ENCODE results near the gene KLK5. TPM values are rescaled to one million over a fixed set of nuclear protein-coding genes. Genes with fewer than 3 reads are reported as not detected.

The KLK5 gene
- total and polyA plus RNA-seq, 2 of the 13 experiments (the other 11 are each of a cell fraction or from before 2014, with no cell fraction given): not detected

DNA sequence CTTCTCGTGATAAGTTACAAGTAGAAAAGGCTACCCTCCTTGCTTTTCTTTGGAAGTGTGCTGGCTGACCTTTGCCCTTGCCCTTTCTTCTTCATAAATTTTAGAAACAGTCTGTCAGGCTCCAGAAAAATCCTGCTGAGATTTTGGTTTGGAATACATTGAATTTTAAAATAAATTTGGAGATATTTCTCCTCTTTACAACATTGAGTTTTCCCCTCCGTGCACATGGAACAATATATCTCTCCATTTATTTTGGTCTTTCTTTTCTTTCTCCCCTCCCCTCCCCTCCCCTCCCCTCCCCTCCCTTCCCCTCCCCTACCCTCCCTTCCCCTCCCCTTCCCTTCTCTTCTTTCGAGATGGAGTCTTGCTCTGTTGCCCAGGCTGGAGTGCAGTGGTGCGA lies 50.2 kb downstream of the KLK5 start:
- WGBS (ENCODE audit: low lambda C conversion rate): 31% methylated on average over 4 of the region's 4 CpGs
- CTCF ChIA-PET (ENCODE audit: low intra/inter-chr PET ratio, low total read pairs): no interaction called here
- no peak overlapping the region for H2AFZ ChIP-seq (ENCODE audit: low read length)
- ATAC-seq: no peak
- no peaks in the 10 kb centered on the region for H3K9me3 ChIP-seq (ENCODE audit: low read length)
- H3K27ac ChIP-seq (ENCODE audit: extremely low read length, insufficient read depth, low read length): no peak overlapping the region
- H3K4me2 ChIP-seq (ENCODE audit: low read depth, low read length): no peak overlapping the region
- peak; percentile 92 for TF ChIP-seq HNRNPK (IDR thresholded peaks at IDR 0.05; ENCODE audit: low read depth, low read length, poor library complexity, severe bottlenecking)
- TF ChIP-seq, protein P1, sequence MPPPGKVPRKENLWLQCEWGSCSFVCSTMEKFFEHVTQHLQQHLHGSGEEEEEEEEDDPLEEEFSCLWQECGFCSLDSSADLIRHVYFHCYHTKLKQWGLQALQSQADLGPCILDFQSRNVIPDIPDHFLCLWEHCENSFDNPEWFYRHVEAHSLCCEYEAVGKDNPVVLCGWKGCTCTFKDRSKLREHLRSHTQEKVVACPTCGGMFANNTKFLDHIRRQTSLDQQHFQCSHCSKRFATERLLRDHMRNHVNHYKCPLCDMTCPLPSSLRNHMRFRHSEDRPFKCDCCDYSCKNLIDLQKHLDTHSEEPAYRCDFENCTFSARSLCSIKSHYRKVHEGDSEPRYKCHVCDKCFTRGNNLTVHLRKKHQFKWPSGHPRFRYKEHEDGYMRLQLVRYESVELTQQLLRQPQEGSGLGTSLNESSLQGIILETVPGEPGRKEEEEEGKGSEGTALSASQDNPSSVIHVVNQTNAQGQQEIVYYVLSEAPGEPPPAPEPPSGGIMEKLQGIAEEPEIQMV (CRISPR knock-in tag; IDR thresholded peaks at IDR 0.05; ENCODE audit: low read depth): no peak
- peak; percentile 80; the same call in 1 of the 2 replicates for TF ChIP-seq PCBP1 (IDR thresholded peaks at IDR 0.05; ENCODE audit: borderline replicate concordance, low read depth, low read length)
- H3K27me3 ChIP-seq (ENCODE audit: control insufficient read depth in 1 of 2, insufficient read depth in 2 of 2, low read length in 2 of 2): no peaks in the 10 kb centered on the region; a peak in 2 of 5 replicates
- FAIRE-seq: no peak
- H3K4me3 ChIP-seq (replicated peaks in 1 of 3; ENCODE audit: insufficient read depth in 1 of 3, low read depth in 2 of 3, low read length in 3 of 3): no peak overlapping the region
- H4K20me1 ChIP-seq (ENCODE audit: insufficient read depth, low read length): no peaks in the 10 kb centered on the region
- in situ Hi-C loops (cut with HindIII; ENCODE audit: extremely low pct_ligation_motif_present, low pct_unique_long_range_greater_than_20kb): no loop called here
- H3K4me1 ChIP-seq (ENCODE audit: insufficient read depth, low read length): no peaks in the 10 kb centered on the region
- H3K9ac ChIP-seq (ENCODE audit: insufficient read depth, low read depth, low read length): no peak overlapping the region
- BruUV-seq (replicated peaks): no TSS peak
- intact Hi-C loops (cut with micrococcal nuclease; ENCODE audit: unreplicated experiment): no loop called here
- POLR2A ChIA-PET: no interaction called here
- no peaks in the 10 kb centered on the region for H3K36me3 ChIP-seq (replicated peaks in 1 of 2; ENCODE audit: control insufficient read depth in 1 of 2, insufficient read depth in 2 of 2, low read length in 2 of 2)
- no peaks in the 10 kb centered on the region for H3K79me2 ChIP-seq (ENCODE audit: insufficient read depth, low read length)
- DNase-seq (ENCODE audit: low spot score): no peak

DNA sequence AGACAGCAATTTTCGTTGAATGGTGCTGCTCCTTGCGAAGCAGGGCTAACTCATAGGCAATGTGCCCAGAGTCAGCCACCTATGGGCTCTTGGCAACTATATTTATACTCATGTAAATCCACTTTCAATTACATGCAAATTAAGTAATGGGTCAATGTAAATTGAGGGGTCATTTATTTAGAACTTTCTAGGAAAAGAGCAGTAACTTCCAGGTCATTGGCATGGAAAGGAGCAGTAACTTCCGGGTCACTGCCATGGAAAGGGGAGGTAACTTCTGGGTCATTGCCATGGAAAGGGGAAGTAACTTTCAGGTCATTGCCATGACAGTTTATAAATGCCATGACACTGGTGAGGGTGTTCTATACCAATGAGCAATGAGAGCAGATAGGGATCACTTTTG lies 53.3 kb downstream of the KLK5 start:
- Histone ChIP-seq H4K20me1 (ENCODE audit: insufficient read depth, low read length) (no peaks in the 10 kb centered on the region), H3K79me2 (ENCODE audit: insufficient read depth, low read length) (no peaks in the 10 kb centered on the region), H3K4me1 (ENCODE audit: insufficient read depth, low read length) (no peaks in the 10 kb centered on the region), H3K27me3 (ENCODE audit: control insufficient read depth in 1 of 2, insufficient read depth in 2 of 2, low read length in 2 of 2) (no peaks in the 10 kb centered on the region; a peak in 1 of 5 replicates), H3K4me3 (replicated peaks in 1 of 3; ENCODE audit: insufficient read depth in 1 of 3, low read depth in 2 of 3, low read length in 3 of 3) (no peak overlapping the region), H3K36me3 (replicated peaks in 1 of 2; ENCODE audit: control insufficient read depth in 1 of 2, insufficient read depth in 2 of 2, low read length in 2 of 2) (no peaks in the 10 kb centered on the region), H3K4me2 (ENCODE audit: low read depth, low read length) (no peak overlapping the region), H3K9ac (ENCODE audit: insufficient read depth, low read depth, low read length) (no peak overlapping the region), H3K27ac (ENCODE audit: extremely low read length, insufficient read depth, low read length) (no peak overlapping the region), H3K9me3 (ENCODE audit: low read length) (no peaks in the 10 kb centered on the region), H2AFZ (ENCODE audit: low read length) (no peak overlapping the region)
- ChIA-PET CTCF (ENCODE audit: low intra/inter-chr PET ratio, low total read pairs) (no interaction called here), POLR2A (no interaction called here)
- in situ Hi-C loops (cut with HindIII; ENCODE audit: extremely low pct_ligation_motif_present, low pct_unique_long_range_greater_than_20kb): no loop called here
- WGBS (ENCODE audit: low lambda C conversion rate): 10% methylated on average over 3 of the region's 3 CpGs
- no peak for ATAC-seq
- no peak for FAIRE-seq
- no TSS peak for BruUV-seq (replicated peaks)
- no peak for DNase-seq (ENCODE audit: low spot score)
- intact Hi-C loops (cut with micrococcal nuclease; ENCODE audit: unreplicated experiment): no loop called here
- TF ChIP-seq ARID2 (CRISPR knock-in tag; IDR thresholded peaks at IDR 0.05; ENCODE audit: borderline replicate concordance) (no peak), BRCA1 (CRISPR knock-in tag; IDR thresholded peaks at IDR 0.05) (no peak), GABPA (IDR thresholded peaks at IDR 0.05; ENCODE audit: low read depth, low read length) (0 out of 2 replicates have a peak, but pooled peaks have one; percentile 14), GABPA (CRISPR knock-in tag; IDR thresholded peaks at IDR 0.05; ENCODE audit: low read depth) (peak; percentile 58), ZNF629 (CRISPR knock-in tag; conservative IDR thresholded peaks at IDR 0.05) (no peak), ZNF205 (CRISPR knock-in tag; IDR thresholded peaks at IDR 0.05) (no peak), SP4 (CRISPR knock-in tag; IDR thresholded peaks at IDR 0.05) (no peak), ZNF296 (CRISPR knock-in tag; conservative IDR thresholded peaks at IDR 0.05) (no peak), ETV6 (CRISPR knock-in tag; conservative IDR thresholded peaks at IDR 0.05) (no peak), ZNF30 (CRISPR knock-in tag; IDR thresholded peaks at IDR 0.05) (no peak), ZFP1 (CRISPR knock-in tag; IDR thresholded peaks at IDR 0.05) (no peak), GABPB1 (CRISPR knock-in tag; IDR thresholded peaks at IDR 0.05) (peak; percentile 18; the same call in 1 of the 2 replicates), NR2C2 (CRISPR knock-in tag; IDR thresholded peaks at IDR 0.05; ENCODE audit: borderline replicate concordance) (peak; percentile 76)
- TF ChIP-seq, protein P2, sequence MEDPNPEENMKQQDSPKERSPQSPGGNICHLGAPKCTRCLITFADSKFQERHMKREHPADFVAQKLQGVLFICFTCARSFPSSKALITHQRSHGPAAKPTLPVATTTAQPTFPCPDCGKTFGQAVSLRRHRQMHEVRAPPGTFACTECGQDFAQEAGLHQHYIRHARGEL (CRISPR knock-in tag; IDR thresholded peaks at IDR 0.05): no peak
- TF ChIP-seq, protein P3, sequence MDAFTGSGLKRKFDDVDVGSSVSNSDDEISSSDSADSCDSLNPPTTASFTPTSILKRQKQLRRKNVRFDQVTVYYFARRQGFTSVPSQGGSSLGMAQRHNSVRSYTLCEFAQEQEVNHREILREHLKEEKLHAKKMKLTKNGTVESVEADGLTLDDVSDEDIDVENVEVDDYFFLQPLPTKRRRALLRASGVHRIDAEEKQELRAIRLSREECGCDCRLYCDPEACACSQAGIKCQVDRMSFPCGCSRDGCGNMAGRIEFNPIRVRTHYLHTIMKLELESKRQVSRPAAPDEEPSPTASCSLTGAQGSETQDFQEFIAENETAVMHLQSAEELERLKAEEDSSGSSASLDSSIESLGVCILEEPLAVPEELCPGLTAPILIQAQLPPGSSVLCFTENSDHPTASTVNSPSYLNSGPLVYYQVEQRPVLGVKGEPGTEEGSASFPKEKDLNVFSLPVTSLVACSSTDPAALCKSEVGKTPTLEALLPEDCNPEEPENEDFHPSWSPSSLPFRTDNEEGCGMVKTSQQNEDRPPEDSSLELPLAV (CRISPR knock-in tag; conservative IDR thresholded peaks at IDR 0.05; ENCODE audit: low read depth): no peak
